GM23338 (cell line): ENCODE data around the gene MYO3B. TPM values are rescaled to one million over a fixed set of nuclear protein-coding genes. Genes with fewer than 3 reads are reported as not detected.
A peak's percentile ranks its signal among the peaks of the same experiment; 100 is the strongest.

Experiments used
- ATAC-seq: fragments of 200-7000 bp; cut with Tn5 transposase; 3 replicates; pipeline ENCODE4 v1.9.1; 2020
- DNase-seq: peaks from one replicate; pipeline ENCODE4 v3.0.0-alpha.2; 2015; ENCODE audit warnings: low spot score
- H2AFZ ChIP-seq: fragments of 200-600 bp; sonication (generic); 2 replicates; pipeline ENCODE4 v1.8.0; 2016; ENCODE audit warnings: antibody characterized with exemption, mild to moderate bottlenecking, moderate library complexity
- H3F3A ChIP-seq: fragments of 200-600 bp; sonication (generic); replicated peaks from 2 replicates; pipeline ENCODE4 v1.8.0; 2017; ENCODE audit warnings: antibody characterized with exemption, mixed run types, low read depth
- H3K27ac ChIP-seq: fragments of 200-600 bp; sonication (generic); 2 replicates; pipeline ENCODE4 v1.6.1; 2016; ENCODE audit warnings: low read depth
- H3K27me3 ChIP-seq: fragments of 200-600 bp; sonication (generic); 2 replicates; pipeline ENCODE4 v1.8.0; 2016; ENCODE audit warnings: mild to moderate bottlenecking, mixed run types, moderate library complexity; ENCODE audit not compliant: insufficient read depth
- H3K36me3 ChIP-seq: fragments of 200-600 bp; sonication (generic); 2 replicates; pipeline ENCODE4 v1.8.0; 2016; ENCODE audit warnings: mild to moderate bottlenecking; ENCODE audit not compliant: insufficient read depth
- H3K4me1 ChIP-seq: fragments of 200-600 bp; sonication (generic); 2 replicates; pipeline ENCODE4 v1.8.0; 2016; ENCODE audit warnings: mild to moderate bottlenecking, moderate library complexity; ENCODE audit not compliant: insufficient read depth
- H3K4me2 ChIP-seq: fragments of 200-600 bp; sonication (generic); 2 replicates; pipeline ENCODE4 v1.7.1; 2017; ENCODE audit warnings: mixed run types
- H3K4me3 ChIP-seq: fragments of 200-600 bp; sonication (generic); 2 replicates; pipeline ENCODE4 v1.6.1; 2016; ENCODE audit warnings: mixed run types
- H3K79me2 ChIP-seq: fragments of 200-600 bp; sonication (generic); replicated peaks from 2 replicates; pipeline ENCODE4 v1.8.0; 2017; ENCODE audit warnings: mild to moderate bottlenecking; ENCODE audit not compliant: insufficient read depth
- H3K9me2 ChIP-seq: fragments of 200-600 bp; sonication (generic); 2 replicates; pipeline ENCODE4 v1.8.0; 2017; ENCODE audit not compliant: insufficient read depth
- H4K20me1 ChIP-seq: fragments of 200-600 bp; sonication (generic); replicated peaks from 2 replicates; pipeline ENCODE4 v1.8.0; 2017; ENCODE audit warnings: mild to moderate bottlenecking; ENCODE audit not compliant: insufficient read depth
- H3K27ac Mint-ChIP-seq: 2 replicates; pipeline ENCODE4 v1.8.0; 2020; ENCODE audit warnings: inconsistent platforms, mild to moderate bottlenecking, moderate library complexity, mixed read lengths
- H3K27me3 Mint-ChIP-seq: 3 replicates; pipeline ENCODE4 v1.8.0; 2022; ENCODE audit warnings: low read depth, mild to moderate bottlenecking, moderate library complexity, mixed read lengths, inconsistent platforms; ENCODE audit not compliant: insufficient read depth, poor library complexity
- H3K36me3 Mint-ChIP-seq: 3 replicates; pipeline ENCODE4 v1.8.0; 2021; ENCODE audit warnings: low read depth, mild to moderate bottlenecking, inconsistent platforms, moderate library complexity, mixed read lengths
- H3K4me1 Mint-ChIP-seq: 3 replicates; pipeline ENCODE4 v1.8.0; 2020; ENCODE audit warnings: mild to moderate bottlenecking, inconsistent platforms, mixed read lengths
- H3K4me3 Mint-ChIP-seq: 3 replicates; pipeline ENCODE4 v1.8.0; 2021; ENCODE audit warnings: moderate library complexity, mild to moderate bottlenecking, inconsistent platforms, mixed read lengths
- H3K9me3 Mint-ChIP-seq: 3 replicates; pipeline ENCODE4 v1.8.0; 2020; ENCODE audit warnings: moderate library complexity, mild to moderate bottlenecking, inconsistent platforms, mixed read lengths
- EZH2 ChIP-seq: fragments of 200-600 bp; sonication (generic); IDR thresholded peaks from one replicate; pipeline ENCODE4 v1.8.0; 2017; ENCODE audit warnings: antibody characterized with exemption, mild to moderate bottlenecking, low read depth; ENCODE audit not compliant: unreplicated experiment
- JUNB ChIP-seq: IDR thresholded peaks from one replicate; pipeline ENCODE4 v1.6.1; 2016; ENCODE audit warnings: antibody characterized with exemption; ENCODE audit not compliant: unreplicated experiment
- NANOG ChIP-seq: IDR thresholded peaks from 2 replicates; pipeline ENCODE4 v1.6.1; 2016; ENCODE audit warnings: antibody characterized with exemption, borderline replicate concordance
- POLR2AphosphoS5 ChIP-seq: IDR thresholded peaks from 2 replicates; pipeline ENCODE4 v1.6.1; 2016; ENCODE audit warnings: antibody characterized with exemption, low read depth
- polyA plus RNA-seq: library from polyadenylated mRNA; unstranded; fragments of >200 nt; fragmentation: Nextera tagmentation; extraction: Ambion mirVana; gene quantifications from 2 replicates; pipeline ENCODE4 v1.2.1, GENCODE V29; 2016
- total RNA-seq: library from RNA; depleted of rRNA; stranded (reverse); fragments of >200 nt; shearing (Covaris generic); gene quantifications from 2 replicates; pipeline ENCODE4 v1.2.3, GENCODE V29; 2014
- TF ChIP-seq, protein P1 (sequence below): fragments of 250-450 bp; sonication (Bioruptor Pico); IDR thresholded peaks from 2 replicates; pipeline ENCODE4 v1.5.0; 2020; ENCODE audit warnings: mild to moderate bottlenecking, moderate library complexity
- TF ChIP-seq, protein P2 (sequence below), 2 experiments: fragments of 200-600 bp in 1 of 2; sonication (generic) in 1 of 2; conservative IDR thresholded peaks; 2 replicates each; pipeline versions ENCODE4 v1.5.1 to v1.6.1; 2016 to 2017; ENCODE audit warnings: antibody characterized with exemption in 2 of 2, low read depth in 2 of 2, mild to moderate bottlenecking in 2 of 2, moderate library complexity in 1 of 2

Gene MYO3B
- total and polyA plus RNA-seq, 2 experiments from 2014 or later = 0.42 TPM; not detected in 1

DNA sequence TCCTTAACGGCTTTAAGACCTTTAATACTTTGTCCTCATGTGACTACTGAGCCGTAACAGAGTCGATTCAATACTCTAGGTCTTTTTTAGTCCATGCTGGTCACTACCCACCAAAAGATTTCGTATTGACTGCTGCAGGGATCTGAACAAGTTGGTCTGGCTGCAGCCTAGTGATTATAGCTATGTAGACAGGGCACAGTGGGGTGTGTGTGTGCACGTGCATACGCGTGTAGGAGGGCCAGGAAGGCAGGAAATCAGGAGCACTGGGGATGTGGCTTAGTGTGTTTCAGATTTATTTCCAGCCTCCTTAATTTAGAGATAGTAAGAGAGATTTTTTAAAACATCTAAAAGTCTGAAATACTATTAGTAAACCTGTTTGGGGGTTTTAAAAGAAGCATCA, 161.4 kb downstream of the MYO3B start (continued):
- TF ChIP-seq, protein P1, sequence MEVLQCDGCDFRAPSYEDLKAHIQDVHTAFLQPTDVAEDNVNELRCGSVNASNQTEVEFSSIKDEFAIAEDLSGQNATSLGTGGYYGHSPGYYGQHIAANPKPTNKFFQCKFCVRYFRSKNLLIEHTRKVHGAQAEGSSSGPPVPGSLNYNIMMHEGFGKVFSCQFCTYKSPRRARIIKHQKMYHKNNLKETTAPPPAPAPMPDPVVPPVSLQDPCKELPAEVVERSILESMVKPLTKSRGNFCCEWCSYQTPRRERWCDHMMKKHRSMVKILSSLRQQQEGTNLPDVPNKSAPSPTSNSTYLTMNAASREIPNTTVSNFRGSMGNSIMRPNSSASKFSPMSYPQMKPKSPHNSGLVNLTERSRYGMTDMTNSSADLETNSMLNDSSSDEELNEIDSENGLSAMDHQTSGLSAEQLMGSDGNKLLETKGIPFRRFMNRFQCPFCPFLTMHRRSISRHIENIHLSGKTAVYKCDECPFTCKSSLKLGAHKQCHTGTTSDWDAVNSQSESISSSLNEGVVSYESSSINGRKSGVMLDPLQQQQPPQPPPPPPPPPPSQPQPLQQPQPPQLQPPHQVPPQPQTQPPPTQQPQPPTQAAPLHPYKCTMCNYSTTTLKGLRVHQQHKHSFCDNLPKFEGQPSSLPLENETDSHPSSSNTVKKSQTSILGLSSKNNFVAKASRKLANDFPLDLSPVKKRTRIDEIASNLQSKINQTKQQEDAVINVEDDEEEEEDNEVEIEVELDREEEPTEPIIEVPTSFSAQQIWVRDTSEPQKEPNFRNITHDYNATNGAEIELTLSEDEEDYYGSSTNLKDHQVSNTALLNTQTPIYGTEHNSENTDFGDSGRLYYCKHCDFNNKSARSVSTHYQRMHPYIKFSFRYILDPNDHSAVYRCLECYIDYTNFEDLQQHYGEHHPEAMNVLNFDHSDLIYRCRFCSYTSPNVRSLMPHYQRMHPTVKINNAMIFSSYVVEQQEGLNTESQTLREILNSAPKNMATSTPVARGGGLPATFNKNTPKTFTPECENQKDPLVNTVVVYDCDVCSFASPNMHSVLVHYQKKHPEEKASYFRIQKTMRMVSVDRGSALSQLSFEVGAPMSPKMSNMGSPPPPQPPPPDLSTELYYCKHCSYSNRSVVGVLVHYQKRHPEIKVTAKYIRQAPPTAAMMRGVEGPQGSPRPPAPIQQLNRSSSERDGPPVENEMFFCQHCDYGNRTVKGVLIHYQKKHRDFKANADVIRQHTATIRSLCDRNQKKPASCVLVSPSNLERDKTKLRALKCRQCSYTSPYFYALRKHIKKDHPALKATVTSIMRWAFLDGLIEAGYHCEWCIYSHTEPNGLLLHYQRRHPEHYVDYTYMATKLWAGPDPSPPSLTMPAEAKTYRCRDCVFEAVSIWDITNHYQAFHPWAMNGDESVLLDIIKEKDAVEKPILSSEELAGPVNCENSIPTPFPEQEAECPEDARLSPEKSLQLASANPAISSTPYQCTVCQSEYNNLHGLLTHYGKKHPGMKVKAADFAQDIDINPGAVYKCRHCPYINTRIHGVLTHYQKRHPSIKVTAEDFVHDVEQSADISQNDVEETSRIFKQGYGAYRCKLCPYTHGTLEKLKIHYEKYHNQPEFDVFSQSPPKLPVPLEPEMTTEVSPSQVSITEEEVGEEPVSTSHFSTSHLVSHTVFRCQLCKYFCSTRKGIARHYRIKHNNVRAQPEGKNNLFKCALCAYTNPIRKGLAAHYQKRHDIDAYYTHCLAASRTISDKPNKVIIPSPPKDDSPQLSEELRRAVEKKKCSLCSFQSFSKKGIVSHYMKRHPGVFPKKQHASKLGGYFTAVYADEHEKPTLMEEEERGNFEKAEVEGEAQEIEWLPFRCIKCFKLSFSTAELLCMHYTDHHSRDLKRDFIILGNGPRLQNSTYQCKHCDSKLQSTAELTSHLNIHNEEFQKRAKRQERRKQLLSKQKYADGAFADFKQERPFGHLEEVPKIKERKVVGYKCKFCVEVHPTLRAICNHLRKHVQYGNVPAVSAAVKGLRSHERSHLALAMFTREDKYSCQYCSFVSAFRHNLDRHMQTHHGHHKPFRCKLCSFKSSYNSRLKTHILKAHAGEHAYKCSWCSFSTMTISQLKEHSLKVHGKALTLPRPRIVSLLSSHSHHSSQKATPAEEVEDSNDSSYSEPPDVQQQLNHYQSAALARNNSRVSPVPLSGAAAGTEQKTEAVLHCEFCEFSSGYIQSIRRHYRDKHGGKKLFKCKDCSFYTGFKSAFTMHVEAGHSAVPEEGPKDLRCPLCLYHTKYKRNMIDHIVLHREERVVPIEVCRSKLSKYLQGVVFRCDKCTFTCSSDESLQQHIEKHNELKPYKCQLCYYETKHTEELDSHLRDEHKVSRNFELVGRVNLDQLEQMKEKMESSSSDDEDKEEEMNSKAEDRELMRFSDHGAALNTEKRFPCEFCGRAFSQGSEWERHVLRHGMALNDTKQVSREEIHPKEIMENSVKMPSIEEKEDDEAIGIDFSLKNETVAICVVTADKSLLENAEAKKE (CRISPR knock-in tag) = no peak

DNA sequence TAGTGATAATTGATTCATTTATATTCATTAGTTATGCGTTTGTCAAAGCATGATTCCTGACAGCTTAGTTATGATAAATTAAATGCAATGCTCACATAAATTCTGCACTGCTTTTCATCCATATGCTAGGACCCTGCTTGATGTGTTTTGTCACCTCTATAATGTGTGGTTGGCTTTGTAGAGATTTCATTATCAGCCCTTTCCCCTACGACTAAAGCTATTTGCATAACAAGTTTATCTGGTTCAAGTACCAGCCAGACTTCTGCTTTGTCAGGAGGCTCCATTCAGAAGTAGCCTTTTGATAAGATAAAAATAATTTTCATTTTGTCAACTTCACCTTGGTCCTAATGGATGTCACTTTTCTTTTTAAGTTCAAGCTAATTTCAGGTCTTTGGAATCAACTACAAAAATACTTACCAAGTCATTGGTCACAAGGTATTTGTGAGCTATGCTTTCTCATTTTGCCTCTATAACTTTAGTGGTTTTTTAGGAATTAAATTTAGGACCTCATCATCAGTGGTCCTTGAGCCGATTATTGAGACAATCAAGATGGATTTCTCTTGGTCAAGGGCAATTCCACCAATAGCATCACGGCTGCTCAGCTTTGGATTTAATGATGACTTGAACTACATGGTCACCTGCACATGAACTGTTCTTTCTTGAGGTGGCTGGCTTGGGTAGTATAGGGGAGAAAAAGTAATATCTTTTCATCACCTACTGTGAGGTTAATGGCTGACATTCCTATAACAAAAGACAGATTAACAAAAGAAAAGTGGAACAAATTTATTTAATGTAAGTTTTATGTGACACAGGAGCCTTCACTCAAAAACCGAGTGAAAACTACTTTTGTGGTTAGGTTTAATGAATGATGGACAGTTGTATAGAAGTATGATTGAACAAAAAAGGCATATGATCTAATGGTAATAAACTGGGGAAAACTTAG, 162.1 kb downstream of the MYO3B start:
- Mint-ChIP-seq H3K36me3 (no peaks in the 10 kb centered on the region), H3K4me3 (no peak overlapping the region), H3K27me3 (peaks cover 3% of the 10 kb centered on the region), H3K4me1 (peaks cover 48% of the 10 kb centered on the region), H3K9me3 (no peaks in the 10 kb centered on the region), H3K27ac (no peak overlapping the region; the same call in 1 of the 2 replicates)
- H3K4me1 ChIP-seq = peaks cover 36% of the 10 kb centered on the region
- H3K27me3 ChIP-seq = no peaks in the 10 kb centered on the region
- H3K4me3 ChIP-seq = peak overlapping the region; percentile 5; the same call in 1 of the 2 replicates
- no peaks in the 10 kb centered on the region for H3K79me2 ChIP-seq
- no peaks in the 10 kb centered on the region for H3K36me3 ChIP-seq
- no peaks in the 10 kb centered on the region for H4K20me1 ChIP-seq
- DNase-seq (peak; percentile 48), ATAC-seq (peak; percentile 65)
- H3K27ac ChIP-seq = no peak overlapping the region
- peak overlapping the region; percentile 55 for H3K4me2 ChIP-seq
- H3K9me2 ChIP-seq = no peaks in the 10 kb centered on the region
- H2AFZ ChIP-seq = no peak overlapping the region
- H3F3A ChIP-seq = no peaks in the 10 kb centered on the region
- TF ChIP-seq EZH2 (no peak), NANOG (peak; percentile 60; the same call in 1 of the 2 replicates), JUNB (no peak), POLR2AphosphoS5 (no peak)
- TF ChIP-seq, protein P2, sequence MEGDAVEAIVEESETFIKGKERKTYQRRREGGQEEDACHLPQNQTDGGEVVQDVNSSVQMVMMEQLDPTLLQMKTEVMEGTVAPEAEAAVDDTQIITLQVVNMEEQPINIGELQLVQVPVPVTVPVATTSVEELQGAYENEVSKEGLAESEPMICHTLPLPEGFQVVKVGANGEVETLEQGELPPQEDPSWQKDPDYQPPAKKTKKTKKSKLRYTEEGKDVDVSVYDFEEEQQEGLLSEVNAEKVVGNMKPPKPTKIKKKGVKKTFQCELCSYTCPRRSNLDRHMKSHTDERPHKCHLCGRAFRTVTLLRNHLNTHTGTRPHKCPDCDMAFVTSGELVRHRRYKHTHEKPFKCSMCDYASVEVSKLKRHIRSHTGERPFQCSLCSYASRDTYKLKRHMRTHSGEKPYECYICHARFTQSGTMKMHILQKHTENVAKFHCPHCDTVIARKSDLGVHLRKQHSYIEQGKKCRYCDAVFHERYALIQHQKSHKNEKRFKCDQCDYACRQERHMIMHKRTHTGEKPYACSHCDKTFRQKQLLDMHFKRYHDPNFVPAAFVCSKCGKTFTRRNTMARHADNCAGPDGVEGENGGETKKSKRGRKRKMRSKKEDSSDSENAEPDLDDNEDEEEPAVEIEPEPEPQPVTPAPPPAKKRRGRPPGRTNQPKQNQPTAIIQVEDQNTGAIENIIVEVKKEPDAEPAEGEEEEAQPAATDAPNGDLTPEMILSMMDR (conservative IDR thresholded peaks at IDR 0.05; ENCODE audit: low read depth in 2 of 2) = no peak
